ENCODE results near the gene TMEM8B. TPM values are rescaled to one million over a fixed set of nuclear protein-coding genes. Genes with fewer than 3 reads are reported as not detected.

TMEM8B gene
- total RNA-seq, 1 experiment from 2014 or later, result 7.2 TPM

DNA sequence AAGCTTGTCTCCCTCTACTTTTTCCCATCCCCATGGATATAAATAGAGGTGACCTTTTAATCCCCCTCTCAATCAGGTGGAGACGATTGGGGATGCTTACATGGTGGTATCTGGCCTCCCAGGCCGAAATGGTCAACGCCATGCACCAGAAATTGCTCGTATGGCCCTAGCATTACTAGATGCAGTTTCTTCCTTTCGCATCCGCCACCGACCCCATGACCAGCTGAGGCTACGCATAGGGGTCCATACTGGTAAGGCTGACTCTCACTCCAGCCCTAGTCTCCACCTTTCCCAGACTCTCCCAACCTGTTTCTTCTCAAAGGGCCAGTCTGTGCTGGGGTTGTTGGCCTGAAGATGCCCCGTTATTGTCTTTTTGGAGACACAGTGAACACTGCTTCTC is 20.6 kb upstream of the TMEM8B start:
- H3K4me1 ChIP-seq (ENCODE audit: control insufficient read depth in 1 of 2, insufficient read depth in 2 of 2, low read length in 2 of 2), result peaks cover 2 to 3% of the 10 kb centered on the region in 2 experiments; a peak in 3 of 4 replicates
- ATAC-seq (no peak), DNase-seq (ENCODE audit: low read depth, low spot score) (no peak)
- H4K20me1 ChIP-seq (ENCODE audit: insufficient read depth), result no peaks in the 10 kb centered on the region
- ChIA-PET RAD21 (ENCODE audit: low non-redundant PET in 1 of 2, low total read pairs in 2 of 2, uncharacterized antibody in 2 of 2, unreplicated experiment in 2 of 2) (no interaction called here), POLR2A (interaction anchor here (1.1 kb wide), 1 partner anchor 10 kb away, joined by 4 read pairs; no protein-coding TSS in a partner anchor), CTCF (no interaction called here)
- TF ChIP-seq, protein P1, sequence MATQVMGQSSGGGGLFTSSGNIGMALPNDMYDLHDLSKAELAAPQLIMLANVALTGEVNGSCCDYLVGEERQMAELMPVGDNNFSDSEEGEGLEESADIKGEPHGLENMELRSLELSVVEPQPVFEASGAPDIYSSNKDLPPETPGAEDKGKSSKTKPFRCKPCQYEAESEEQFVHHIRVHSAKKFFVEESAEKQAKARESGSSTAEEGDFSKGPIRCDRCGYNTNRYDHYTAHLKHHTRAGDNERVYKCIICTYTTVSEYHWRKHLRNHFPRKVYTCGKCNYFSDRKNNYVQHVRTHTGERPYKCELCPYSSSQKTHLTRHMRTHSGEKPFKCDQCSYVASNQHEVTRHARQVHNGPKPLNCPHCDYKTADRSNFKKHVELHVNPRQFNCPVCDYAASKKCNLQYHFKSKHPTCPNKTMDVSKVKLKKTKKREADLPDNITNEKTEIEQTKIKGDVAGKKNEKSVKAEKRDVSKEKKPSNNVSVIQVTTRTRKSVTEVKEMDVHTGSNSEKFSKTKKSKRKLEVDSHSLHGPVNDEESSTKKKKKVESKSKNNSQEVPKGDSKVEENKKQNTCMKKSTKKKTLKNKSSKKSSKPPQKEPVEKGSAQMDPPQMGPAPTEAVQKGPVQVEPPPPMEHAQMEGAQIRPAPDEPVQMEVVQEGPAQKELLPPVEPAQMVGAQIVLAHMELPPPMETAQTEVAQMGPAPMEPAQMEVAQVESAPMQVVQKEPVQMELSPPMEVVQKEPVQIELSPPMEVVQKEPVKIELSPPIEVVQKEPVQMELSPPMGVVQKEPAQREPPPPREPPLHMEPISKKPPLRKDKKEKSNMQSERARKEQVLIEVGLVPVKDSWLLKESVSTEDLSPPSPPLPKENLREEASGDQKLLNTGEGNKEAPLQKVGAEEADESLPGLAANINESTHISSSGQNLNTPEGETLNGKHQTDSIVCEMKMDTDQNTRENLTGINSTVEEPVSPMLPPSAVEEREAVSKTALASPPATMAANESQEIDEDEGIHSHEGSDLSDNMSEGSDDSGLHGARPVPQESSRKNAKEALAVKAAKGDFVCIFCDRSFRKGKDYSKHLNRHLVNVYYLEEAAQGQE (IDR thresholded peaks at IDR 0.05; ENCODE audit: low read depth), result no peak
- TF ChIP-seq ZFX (IDR thresholded peaks at IDR 0.05), result no peak
- no peak for TF ChIP-seq EZH2phosphoT487 (IDR thresholded peaks at IDR 0.05; ENCODE audit: borderline replicate concordance)
- TF ChIP-seq SP1 (IDR thresholded peaks at IDR 0.05; ENCODE audit: low read depth), result no peak
- no peak for TF ChIP-seq JUND (IDR thresholded peaks at IDR 0.05)
- TF ChIP-seq TCF7L2 (IDR thresholded peaks at IDR 0.05; ENCODE audit: borderline replicate concordance, extremely low read depth, insufficient read depth, insufficient read length), result no peak
- TF ChIP-seq FOSL1 (IDR thresholded peaks at IDR 0.05; ENCODE audit: low read depth), result no peak
- no peak for TF ChIP-seq CBX3 (IDR thresholded peaks at IDR 0.05; ENCODE audit: low read depth)
- TF ChIP-seq CEBPB (IDR thresholded peaks at IDR 0.05; ENCODE audit: low read depth), result no peak
- no peak for TF ChIP-seq YY1 (IDR thresholded peaks at IDR 0.05; ENCODE audit: extremely low read depth, insufficient replicate concordance, low read depth, low read length)
- no peak for TF ChIP-seq POLR2AphosphoS5 (IDR thresholded peaks at IDR 0.05; ENCODE audit: low read depth, low read length)
- no peak for TF ChIP-seq ZNF274 (IDR thresholded peaks at IDR 0.05; ENCODE audit: low read depth, low read length)
- TF ChIP-seq RAD21 (IDR thresholded peaks at IDR 0.05; ENCODE audit: low read depth), result no peak
- TF ChIP-seq SRF (IDR thresholded peaks at IDR 0.05; ENCODE audit: low read depth), result no peak
- intact Hi-C loops (cut with micrococcal nuclease), result no loop called here
- no peak overlapping the region for H3K4me3 ChIP-seq (replicated peaks in 1 of 2; ENCODE audit: low read depth in 1 of 2, low read length in 2 of 2)
- H2AFZ ChIP-seq (ENCODE audit: low read depth, low read length, poor library complexity, severe bottlenecking), result no peak overlapping the region
- no peaks in the 10 kb centered on the region for H3K79me2 ChIP-seq (ENCODE audit: insufficient read depth, low read length)
- H3K9ac ChIP-seq (ENCODE audit: low read length), result no peak overlapping the region
- BruUV-seq (replicated peaks), result no TSS peak
- H3K36me3 ChIP-seq (ENCODE audit: control insufficient read depth in 1 of 2, insufficient read depth in 2 of 2, low read length in 2 of 2), result peaks cover 0 to 3% of the 10 kb centered on the region in 2 experiments; a peak in 2 of 4 replicates
- no peak overlapping the region for H3K4me2 ChIP-seq (ENCODE audit: low read length)
- no peaks in the 10 kb centered on the region for H3K9me3 ChIP-seq (ENCODE audit: control insufficient read depth in 1 of 2, insufficient read depth in 1 of 2, low read depth in 1 of 2, low read length in 2 of 2)
- no peaks in the 10 kb centered on the region for H3K9me2 ChIP-seq (ENCODE audit: insufficient read depth)
- H3K27ac ChIP-seq (ENCODE audit: low read depth, low read length), result no peak overlapping the region
- H3K27me3 ChIP-seq (ENCODE audit: insufficient read depth, low read length), result no peaks in the 10 kb centered on the region
